Endodermal cell (in vitro differentiated cells): ENCODE results near the gene SPEF2. TPM values are rescaled to one million over a fixed set of nuclear protein-coding genes. Genes with fewer than 3 reads are reported as not detected.

ENCODE experiments used
- DNase-seq: peaks from one replicate; pipeline ENCODE4 v3.0.0-alpha.2; 2017
- H3K27ac ChIP-seq: 2 replicates; pipeline ENCODE4 v1.5.1; 2013; ENCODE audit warnings: mild to moderate bottlenecking, low read depth, low read length, moderate library complexity
- H3K27me3 ChIP-seq: 2 replicates; pipeline ENCODE4 v1.6.1; 2013; ENCODE audit warnings: mild to moderate bottlenecking, low read length, moderate library complexity; ENCODE audit not compliant: insufficient read depth, control insufficient read depth, poor library complexity, severe bottlenecking
- H3K36me3 ChIP-seq: 2 replicates; pipeline ENCODE4 v1.7.0; 2013; ENCODE audit warnings: mild to moderate bottlenecking, low read length, moderate library complexity; ENCODE audit not compliant: control insufficient read depth, insufficient read depth
- H3K4me1 ChIP-seq: one replicate; pipeline ENCODE4 v1.7.0; 2013; ENCODE audit warnings: low read length; ENCODE audit not compliant: control insufficient read depth, insufficient read depth
- H3K4me3 ChIP-seq: 2 replicates; pipeline ENCODE4 v1.5.1; 2013; ENCODE audit warnings: mild to moderate bottlenecking, low read length, moderate library complexity
- H3K9ac ChIP-seq: 2 replicates; pipeline ENCODE4 v1.6.1; 2013; ENCODE audit warnings: mild to moderate bottlenecking, low read length, moderate library complexity; ENCODE audit not compliant: poor library complexity, severe bottlenecking; ENCODE audit errors: extremely low read depth
- H3K9me3 ChIP-seq: 2 replicates; pipeline ENCODE4 v1.6.1; 2013; ENCODE audit warnings: mild to moderate bottlenecking, low read length, moderate library complexity; ENCODE audit not compliant: control insufficient read depth
- H3K27ac Mint-ChIP-seq: 2 replicates; pipeline ENCODE4 v1.8.0; 2020; ENCODE audit warnings: mixed read lengths
- H3K27me3 Mint-ChIP-seq: 2 replicates; pipeline ENCODE4 v1.8.0; 2021; ENCODE audit warnings: mild to moderate bottlenecking, mixed read lengths; ENCODE audit not compliant: insufficient read depth
- H3K36me3 Mint-ChIP-seq: 2 replicates; pipeline ENCODE4 v1.8.0; 2020; ENCODE audit warnings: low read depth, mixed read lengths
- H3K4me1 Mint-ChIP-seq: 2 replicates; pipeline ENCODE4 v1.8.0; 2020; ENCODE audit warnings: mixed read lengths
- H3K4me3 Mint-ChIP-seq: 2 replicates; pipeline ENCODE4 v1.8.0; 2020; ENCODE audit warnings: mild to moderate bottlenecking, moderate library complexity, mixed read lengths
- H3K9me3 Mint-ChIP-seq: 2 replicates; pipeline ENCODE4 v1.8.0; 2020; ENCODE audit warnings: mild to moderate bottlenecking, mixed read lengths
- CTCF ChIP-seq: fragments of 200-600 bp; sonication (generic); conservative IDR thresholded peaks from 2 replicates; pipeline ENCODE4 v1.5.0; 2021; ENCODE audit warnings: antibody characterized with exemption, mild to moderate bottlenecking
- WGBS, 2 experiments: methylation state at CpG; one replicate each; pipeline versions ENCODE4 v1.1.5 to v1.1.7; 2013; ENCODE audit warnings: missing lambda C conversion rate in 2 of 2, mixed read lengths in 1 of 2; ENCODE audit not compliant: insufficient coverage in 1 of 2, insufficient read length in 1 of 2; 5-methylcytosine and 5-hydroxymethylcytosine counted together
- total RNA-seq, 2 donors: library from RNA; stranded (reverse); fragmentation: NEBNext Ultra II Directional in 1 of 2; extraction: Animal tissue kit (Norgen Biotek cat#: 25700) in 1 of 2; gene quantifications; 2 replicates in 1 of 2; 3 replicates in 1 of 2; pipeline ENCODE4 v1.2.1, GENCODE V29; 2021

Gene SPEF2
- total RNA-seq, 2 donors from 2014 or later = 3.3 to 4.0 TPM

- Histone ChIP-seq H3K9me3 (no peaks in the 10 kb centered on the region), H3K27me3 (no peaks in the 10 kb centered on the region), H3K27ac (no peak overlapping the region), H3K4me1 (peaks cover 8% of the 10 kb centered on the region), H3K9ac (no peak overlapping the region), H3K36me3 (no peaks in the 10 kb centered on the region), H3K4me3 (no peak overlapping the region)
- Mint-ChIP-seq H3K9me3 (no peaks in the 10 kb centered on the region), H3K27me3 (peaks cover 4% of the 10 kb centered on the region), H3K36me3 (no peaks in the 10 kb centered on the region), H3K4me3 (no peak overlapping the region), H3K4me1 (peaks cover 20% of the 10 kb centered on the region), H3K27ac (no peak overlapping the region)
- DNase-seq = no peak
- no peak for TF ChIP-seq CTCF
- WGBS, 2 experiments = 50 to 66% methylated on average over 1 of the region's 1 CpG
Observed at GRCh38 chr5:35804201-35804653, 186.6 kb downstream of the SPEF2 start.

- Mint-ChIP-seq H3K27ac (no peak overlapping the region), H3K36me3 (no peaks in the 10 kb centered on the region), H3K9me3 (no peaks in the 10 kb centered on the region), H3K4me3 (no peak overlapping the region), H3K27me3 (peaks cover 4% of the 10 kb centered on the region), H3K4me1 (peaks cover 20% of the 10 kb centered on the region)
- H3K36me3 ChIP-seq = no peaks in the 10 kb centered on the region
- no peak overlapping the region for H3K9ac ChIP-seq
- no peaks in the 10 kb centered on the region for H3K9me3 ChIP-seq
- no peak for DNase-seq
- no peak overlapping the region for H3K27ac ChIP-seq
- H3K27me3 ChIP-seq = no peaks in the 10 kb centered on the region
- no peak overlapping the region for H3K4me3 ChIP-seq
- peaks cover 8% of the 10 kb centered on the region for H3K4me1 ChIP-seq
- no peak for TF ChIP-seq CTCF
Observed at GRCh38 chr5:35804841-35805240, 187.2 kb downstream of the SPEF2 start.

GRCh38 chr5:35810601-35811000, 192.9 kb downstream of the SPEF2 start:
- Histone ChIP-seq H3K27me3 (no peaks in the 10 kb centered on the region), H3K4me3 (no peak overlapping the region), H3K4me1 (no peaks in the 10 kb centered on the region), H3K36me3 (no peaks in the 10 kb centered on the region), H3K9ac (no peak overlapping the region), H3K27ac (no peak overlapping the region), H3K9me3 (no peaks in the 10 kb centered on the region)
- no peaks in the 10 kb centered on the region for H3K36me3 Mint-ChIP-seq
- H3K27ac Mint-ChIP-seq = no peak overlapping the region
- DNase-seq = no peak
- H3K4me3 Mint-ChIP-seq = no peak overlapping the region
- no peaks in the 10 kb centered on the region for H3K9me3 Mint-ChIP-seq
- H3K27me3 Mint-ChIP-seq = peaks cover 4% of the 10 kb centered on the region
- TF ChIP-seq CTCF = no peak
- H3K4me1 Mint-ChIP-seq = no peaks in the 10 kb centered on the region
